NCI-H128 (cell line): ENCODE measurements around the gene SIL1.
"Not testable (repeated sequence)": the region's sequence is repeated elsewhere in the genome, so short reads cannot be mapped to it uniquely, and the experiment has no call there.

Experiments
- DNase-seq: peaks from one replicate; lab custom pipeline; 2025; ENCODE audit not compliant: unreplicated experiment; lab: John Stamatoyannopoulos, UW

SIL1 gene

GRCh38 chr5:139197710-139198669 is at the start of gene SIL1:
Gene SIL1 (minus strand): TSS chr5:139198368. CDS start chr5:139127843, 70,525 bp downstream.
- peak; percentile 76 for DNase-seq

DNA sequence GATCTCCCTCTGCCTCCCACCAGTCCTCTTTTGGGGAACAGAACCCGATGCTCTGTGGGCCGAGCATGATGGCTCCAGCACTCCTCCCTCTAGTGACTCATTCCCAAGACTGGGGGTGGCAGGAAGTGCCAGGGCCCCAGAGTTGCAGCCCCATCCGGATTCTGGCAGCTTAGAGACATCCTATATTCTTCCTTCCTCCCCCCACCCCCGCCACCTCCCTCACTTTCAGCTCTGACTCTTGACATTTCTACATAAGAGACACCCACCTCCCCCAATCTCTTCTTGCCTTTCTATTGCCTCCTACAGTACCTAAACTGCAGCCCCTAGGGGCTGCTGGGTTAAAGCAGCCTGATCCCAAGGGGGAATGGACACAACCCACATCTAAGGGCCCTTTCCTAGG is 48.2 kb upstream of the SIL1 start:
- DNase-seq, result no peak

- DNase-seq, result no peak
These were observed 47.6 kb upstream of the SIL1 start for GRCh38 chr5:139245637-139246339.

GRCh38 chr5:139243425-139243970 is 45.3 kb upstream of the SIL1 start:
- no peak for DNase-seq

GRCh38 chr5:139241139-139241538 is 43.0 kb upstream of the SIL1 start:
- no peak for DNase-seq

GRCh38 chr5:139236479-139236878 is 38.3 kb upstream of the SIL1 start:
- no peak for DNase-seq

DNA sequence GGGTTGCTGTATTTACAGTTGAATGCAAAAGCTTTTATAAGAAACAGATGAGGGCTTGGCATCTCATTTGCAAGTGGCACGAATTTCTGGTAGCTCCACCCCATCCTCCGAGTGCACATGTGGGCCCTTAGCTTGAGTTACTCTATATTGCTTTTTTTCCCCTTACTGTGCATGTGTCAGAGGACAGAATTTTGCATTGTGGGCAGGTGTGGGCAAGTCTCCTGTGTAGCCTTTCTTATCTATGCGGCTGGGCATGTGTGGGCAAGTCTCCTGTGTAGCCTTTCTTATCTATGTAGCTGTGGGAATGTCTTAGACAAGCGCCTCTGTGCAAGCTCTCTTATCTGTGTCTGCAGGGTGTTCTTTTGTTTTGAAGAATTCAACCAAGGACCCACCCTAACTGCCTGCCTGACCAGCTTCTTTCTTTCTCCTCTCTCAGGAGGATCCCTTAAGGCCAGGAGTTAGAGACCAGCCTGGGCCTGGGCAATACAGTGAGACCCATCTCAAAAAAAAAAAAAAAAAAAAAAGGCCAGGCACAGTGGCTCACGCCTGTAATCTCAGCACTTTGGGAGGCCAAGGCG is 34.1 kb upstream of the SIL1 start:
- DNase-seq, result no peak

DNA sequence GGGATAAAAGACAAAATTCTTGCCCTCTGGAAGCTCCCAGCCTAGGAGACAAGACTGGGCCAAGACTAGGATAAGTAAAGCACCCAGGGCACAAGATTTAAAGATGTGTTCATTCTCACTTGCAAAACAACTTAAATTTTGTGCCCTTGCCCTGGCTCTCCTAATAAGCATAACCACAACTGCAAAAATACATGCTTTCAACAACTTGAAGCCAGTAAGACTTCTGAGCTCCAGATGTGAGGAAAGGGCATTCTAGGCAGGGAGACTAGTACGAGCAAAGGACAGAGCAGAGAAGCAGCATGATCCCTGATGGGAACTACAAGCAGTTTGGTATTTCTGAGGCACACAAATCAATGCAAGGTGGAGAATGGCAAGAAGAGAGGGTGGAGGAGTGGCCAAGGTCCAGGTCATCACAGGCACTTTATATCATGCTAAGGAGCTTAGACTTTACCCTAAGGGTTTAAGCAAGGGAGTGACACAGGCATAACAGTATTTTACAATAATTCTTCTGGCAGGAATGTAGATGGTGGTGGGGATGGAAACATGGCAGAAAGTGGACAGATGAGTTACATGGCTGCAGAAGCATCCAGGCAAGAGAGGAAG is 30.1 kb upstream of the SIL1 start:
- no peak for DNase-seq

GRCh38 chr5:139226131-139226530 is 28.0 kb upstream of the SIL1 start:
- no peak for DNase-seq

- DNase-seq, result no peak
These were observed 25.3 kb upstream of the SIL1 start for GRCh38 chr5:139223481-139223880.

DNA sequence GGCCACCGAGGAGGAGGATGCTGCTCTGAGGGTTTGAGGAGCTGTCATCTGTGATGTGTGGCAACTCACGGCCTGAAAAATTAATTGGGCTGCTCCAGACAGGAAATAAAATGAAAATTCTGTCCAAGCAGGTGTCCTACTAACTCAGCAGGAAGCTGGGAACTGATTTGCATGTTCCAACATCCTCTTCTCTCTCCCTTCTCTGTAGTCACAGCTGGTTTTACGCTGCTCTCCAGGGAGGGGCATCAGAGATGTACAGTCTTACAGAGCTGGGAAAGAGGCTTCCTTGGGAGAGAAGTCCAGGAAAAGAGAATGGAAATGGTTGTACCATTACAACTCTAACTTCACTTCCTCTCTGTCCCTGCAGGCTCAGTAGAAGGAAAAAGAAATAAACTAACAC is 24.2 kb upstream of the SIL1 start:
- DNase-seq, result no peak

DNA sequence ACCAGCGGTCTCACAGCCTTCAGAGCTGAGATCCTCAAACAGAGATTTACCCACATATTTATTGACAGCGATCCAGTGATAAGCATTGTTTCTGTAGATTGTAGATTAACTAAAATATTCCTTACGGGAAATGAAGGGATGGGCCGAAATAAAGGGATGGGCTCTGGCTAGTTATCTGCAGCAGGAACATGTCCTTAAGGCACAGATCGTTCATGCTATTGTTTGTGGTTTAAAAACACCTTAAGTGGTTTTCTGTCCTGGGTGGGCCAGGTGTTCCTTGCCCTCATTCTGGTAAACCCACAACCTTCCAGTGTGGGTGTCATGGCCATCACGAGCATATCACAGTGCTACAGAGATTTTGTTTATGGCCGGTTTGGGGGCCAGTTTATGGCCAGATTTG is 19.9 kb upstream of the SIL1 start:
- DNase-seq, result not testable (repeated sequence)

GRCh38 chr5:139215107-139215975 is 17.2 kb upstream of the SIL1 start:
- DNase-seq, result no peak

GRCh38 chr5:139214646-139215045 is 16.5 kb upstream of the SIL1 start:
- DNase-seq, result no peak

DNA sequence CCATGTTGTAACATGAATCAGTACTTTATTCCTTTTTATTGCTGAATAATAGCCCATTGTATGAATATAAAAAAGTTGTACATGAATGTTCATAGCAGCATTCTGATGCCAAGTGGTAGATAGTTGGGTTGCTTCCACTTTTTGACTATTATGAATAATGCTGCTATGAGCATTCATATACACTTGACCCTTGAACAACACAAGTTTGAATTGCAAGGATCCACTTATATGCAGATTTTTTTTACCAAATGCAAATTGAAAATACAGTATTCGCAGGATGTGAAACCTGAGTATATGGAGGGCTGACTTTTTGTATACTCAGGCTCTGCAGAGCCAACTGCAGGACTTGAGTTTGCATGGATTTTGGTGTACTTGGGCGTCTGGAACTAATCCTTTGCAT is 14.7 kb upstream of the SIL1 start:
- no peak for DNase-seq

GRCh38 chr5:139212486-139212885 is 14.3 kb upstream of the SIL1 start:
- DNase-seq, result no peak

DNA sequence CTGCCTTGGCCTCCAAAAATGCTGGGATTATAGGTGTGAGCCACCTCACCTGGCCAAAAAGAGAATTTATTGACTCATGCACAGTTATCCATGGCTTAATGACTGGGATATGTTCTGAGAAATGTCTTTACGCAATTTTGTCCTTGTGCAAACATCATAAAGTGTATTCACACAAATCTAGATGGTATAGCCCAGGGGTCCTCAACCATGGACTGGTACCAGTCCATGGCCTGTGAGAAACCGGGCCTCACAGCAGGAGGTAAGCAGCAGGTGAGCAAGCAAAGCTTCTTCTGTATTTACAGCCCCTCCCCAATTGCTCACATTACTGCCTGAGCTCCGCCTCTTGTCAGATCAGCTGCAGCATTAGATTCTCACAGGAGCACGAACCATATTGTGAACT is 12.4 kb upstream of the SIL1 start:
- DNase-seq, result no peak

DNA sequence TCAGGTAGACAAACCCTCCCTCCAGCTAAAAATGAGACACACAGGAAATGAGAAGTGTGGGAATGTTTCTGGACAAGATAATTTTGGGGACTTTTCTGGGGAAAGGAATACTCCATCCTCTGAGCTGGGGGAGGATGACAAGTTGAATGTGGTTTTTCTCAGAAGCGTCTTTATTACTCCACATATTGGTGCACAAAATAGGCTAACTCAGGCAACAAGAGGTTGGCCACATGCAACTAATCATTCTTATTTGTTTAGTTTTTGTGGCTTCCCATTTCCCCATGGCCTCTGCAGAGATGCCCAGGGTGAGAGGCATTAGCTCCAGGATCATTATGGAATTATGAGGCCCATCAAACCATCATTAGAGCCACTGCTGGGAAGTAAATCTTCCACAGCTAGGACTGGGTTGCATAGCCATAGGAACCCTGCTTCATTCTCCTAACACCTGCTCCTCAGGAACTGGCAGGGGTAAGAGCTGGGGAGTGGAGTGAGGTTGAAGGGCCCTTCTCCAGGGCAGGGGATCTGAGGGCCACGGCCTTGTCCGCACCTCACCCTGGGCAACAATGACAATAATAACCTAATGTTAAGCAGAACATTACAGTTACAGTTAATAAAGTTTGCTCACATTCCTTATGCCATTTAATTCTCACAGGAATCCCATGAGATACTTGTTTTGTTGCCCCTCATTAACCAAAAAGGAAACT is 9.3 kb upstream of the SIL1 start:
- no peak for DNase-seq

GRCh38 chr5:139205586-139205985 is 7.4 kb upstream of the SIL1 start:
- DNase-seq, result no peak

- DNase-seq, result no peak
These were observed 7.0 kb upstream of the SIL1 start for GRCh38 chr5:139205124-139205523.
